ENCODE data around the gene BRCA2. TPM values are rescaled to one million over a fixed set of nuclear protein-coding genes. Genes with fewer than 3 reads are reported as not detected.

Gene BRCA2
- total RNA-seq, 1 experiment from 2014 or later = 11.9 TPM

GRCh38 chr13:32423592-32423991 is 108.3 kb downstream of the BRCA2 start:
- ChIA-PET POLR2A (interaction anchor here (0.8 to 1.2 kb wide), 3 partner anchors 9 to 15 kb away, joined by 3 to 4 read pairs (median 3); no protein-coding TSS in a partner anchor), CTCF (interaction anchor here (0.6 kb wide), 1 partner anchor 46 kb away, joined by 3 read pairs; no protein-coding TSS in a partner anchor)
- Mint-ChIP-seq H3K4me3 (ENCODE audit: unreplicated experiment) (no peak overlapping the region), H3K4me1 (ENCODE audit: insufficient read depth, unreplicated experiment) (peaks cover 5% of the 10 kb centered on the region), H3K27me3 (ENCODE audit: insufficient read depth, unreplicated experiment) (no peaks in the 10 kb centered on the region), H3K9me3 (ENCODE audit: unreplicated experiment) (no peaks in the 10 kb centered on the region), H3K36me3 (ENCODE audit: insufficient read depth, unreplicated experiment) (peaks cover 21% of the 10 kb centered on the region), H3K27ac (ENCODE audit: low read depth, unreplicated experiment) (no peak overlapping the region)
- DNase-seq (ENCODE audit: unreplicated experiment) = no peak
- no TSS peak for BruUV-seq (replicated peaks)
- intact Hi-C loops (cut with micrococcal nuclease) = no loop called here
- TF ChIP-seq CTCF (IDR thresholded peaks at IDR 0.05; ENCODE audit: unreplicated experiment) = no peak

GRCh38 chr13:32425158-32425557 is 109.8 kb downstream of the BRCA2 start:
- ChIA-PET POLR2A (interaction anchor here (0.7 kb wide), 1 partner anchor 16 kb away, joined by 3 read pairs; no protein-coding TSS in a partner anchor), CTCF (interaction anchor here (0.6 kb wide), 1 partner anchor 1118 kb away, joined by 3 read pairs; no protein-coding TSS in a partner anchor)
- TF ChIP-seq CTCF (IDR thresholded peaks at IDR 0.05; ENCODE audit: unreplicated experiment) = no peak
- no peak overlapping the region for H3K27ac Mint-ChIP-seq (ENCODE audit: low read depth, unreplicated experiment)
- intact Hi-C loops (cut with micrococcal nuclease) = no loop called here
- H3K4me3 Mint-ChIP-seq (ENCODE audit: unreplicated experiment) = no peak overlapping the region
- H3K36me3 Mint-ChIP-seq (ENCODE audit: insufficient read depth, unreplicated experiment) = peaks cover 26% of the 10 kb centered on the region
- no peaks in the 10 kb centered on the region for H3K9me3 Mint-ChIP-seq (ENCODE audit: unreplicated experiment)
- BruUV-seq (replicated peaks) = no TSS peak
- peaks cover 5% of the 10 kb centered on the region for H3K4me1 Mint-ChIP-seq (ENCODE audit: insufficient read depth, unreplicated experiment)
- H3K27me3 Mint-ChIP-seq (ENCODE audit: insufficient read depth, unreplicated experiment) = no peaks in the 10 kb centered on the region
- DNase-seq (ENCODE audit: unreplicated experiment) = no peak

GRCh38 chr13:32426191-32426989 is 111.1 kb downstream of the BRCA2 start:
- Mint-ChIP-seq H3K4me3 (ENCODE audit: unreplicated experiment) (peak overlapping the region; percentile 62), H3K27ac (ENCODE audit: low read depth, unreplicated experiment) (peak overlapping the region; percentile 74), H3K9me3 (ENCODE audit: unreplicated experiment) (no peaks in the 10 kb centered on the region), H3K36me3 (ENCODE audit: insufficient read depth, unreplicated experiment) (peaks cover 38% of the 10 kb centered on the region), H3K4me1 (ENCODE audit: insufficient read depth, unreplicated experiment) (peaks cover 5% of the 10 kb centered on the region), H3K27me3 (ENCODE audit: insufficient read depth, unreplicated experiment) (no peaks in the 10 kb centered on the region)
- ChIA-PET CTCF (interaction anchor here (0.7 kb wide), 2 partner anchors 207 to 521 kb away, joined by 3 read pairs; no protein-coding TSS in a partner anchor), POLR2A (interaction anchor here (0.6 kb wide), 1 partner anchor 112 kb away, joined by 3 read pairs; no protein-coding TSS in a partner anchor)
- intact Hi-C loops (cut with micrococcal nuclease) = no loop called here
- no peak for DNase-seq (ENCODE audit: unreplicated experiment)
- TF ChIP-seq CTCF (IDR thresholded peaks at IDR 0.05; ENCODE audit: unreplicated experiment) = no peak
- no TSS peak for BruUV-seq (replicated peaks)

- Mint-ChIP-seq H3K4me3 (ENCODE audit: unreplicated experiment) (peak overlapping the region; percentile 62), H3K36me3 (ENCODE audit: insufficient read depth, unreplicated experiment) (peaks cover 41% of the 10 kb centered on the region), H3K4me1 (ENCODE audit: insufficient read depth, unreplicated experiment) (peaks cover 5% of the 10 kb centered on the region), H3K9me3 (ENCODE audit: unreplicated experiment) (no peaks in the 10 kb centered on the region), H3K27ac (ENCODE audit: low read depth, unreplicated experiment) (peak overlapping the region; percentile 74), H3K27me3 (ENCODE audit: insufficient read depth, unreplicated experiment) (no peaks in the 10 kb centered on the region)
- no peak for DNase-seq (ENCODE audit: unreplicated experiment)
- BruUV-seq (replicated peaks) = no TSS peak
- POLR2A ChIA-PET = interaction anchor here (0.8 kb wide), 1 partner anchor 14 kb away, joined by 3 read pairs; no protein-coding TSS in a partner anchor
- no peak for TF ChIP-seq CTCF (IDR thresholded peaks at IDR 0.05; ENCODE audit: unreplicated experiment)
- intact Hi-C loops (cut with micrococcal nuclease) = no loop called here
- CTCF ChIA-PET = interaction anchor here (0.7 kb wide), 1 partner anchor 206 kb away, joined by 3 read pairs; no protein-coding TSS in a partner anchor
Observed at GRCh38 chr13:32426990-32427851, 111.9 kb downstream of the BRCA2 start.

Data from MCF 10A (cell line).